A673 (cell line): ENCODE results near the gene POF1B.

Experiments
- EZH2 ChIP-seq: fragments of 200-600 bp; sonication (generic); IDR thresholded peaks from 2 replicates; pipeline ENCODE4 v1.6.1; 2017; ENCODE audit warnings: borderline replicate concordance, low read depth, mild to moderate bottlenecking, mixed read lengths, antibody characterized with exemption, low read length; ENCODE audit not compliant: poor library complexity, severe bottlenecking
- TF ChIP-seq, protein P1 (sequence below): fragments of 300-800, 200-600 bp; sonication (generic); conservative IDR thresholded peaks from 2 replicates; pipeline ENCODE4 v1.5.1; 2017; ENCODE audit warnings: low read depth, mild to moderate bottlenecking, antibody characterized with exemption, low read length, moderate library complexity, mixed read lengths

DNA sequence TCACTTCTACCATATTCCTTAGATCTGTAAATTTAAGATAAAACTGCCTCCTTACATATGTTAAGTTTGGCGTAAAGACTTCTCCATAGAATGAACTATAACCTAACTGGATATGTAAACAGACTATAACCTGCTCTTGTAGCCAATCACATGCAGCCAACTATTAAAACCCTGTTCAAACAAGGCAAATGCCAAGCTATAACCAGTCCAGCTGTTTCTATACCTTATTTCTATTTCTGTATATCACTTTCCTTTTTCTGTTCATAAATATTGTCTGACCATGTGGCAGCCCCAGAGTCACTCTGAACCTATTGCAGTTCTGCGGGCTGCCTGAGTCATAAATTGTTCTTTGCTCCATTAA lies 12.4 kb upstream of the POF1B start:
- TF ChIP-seq, protein P1, sequence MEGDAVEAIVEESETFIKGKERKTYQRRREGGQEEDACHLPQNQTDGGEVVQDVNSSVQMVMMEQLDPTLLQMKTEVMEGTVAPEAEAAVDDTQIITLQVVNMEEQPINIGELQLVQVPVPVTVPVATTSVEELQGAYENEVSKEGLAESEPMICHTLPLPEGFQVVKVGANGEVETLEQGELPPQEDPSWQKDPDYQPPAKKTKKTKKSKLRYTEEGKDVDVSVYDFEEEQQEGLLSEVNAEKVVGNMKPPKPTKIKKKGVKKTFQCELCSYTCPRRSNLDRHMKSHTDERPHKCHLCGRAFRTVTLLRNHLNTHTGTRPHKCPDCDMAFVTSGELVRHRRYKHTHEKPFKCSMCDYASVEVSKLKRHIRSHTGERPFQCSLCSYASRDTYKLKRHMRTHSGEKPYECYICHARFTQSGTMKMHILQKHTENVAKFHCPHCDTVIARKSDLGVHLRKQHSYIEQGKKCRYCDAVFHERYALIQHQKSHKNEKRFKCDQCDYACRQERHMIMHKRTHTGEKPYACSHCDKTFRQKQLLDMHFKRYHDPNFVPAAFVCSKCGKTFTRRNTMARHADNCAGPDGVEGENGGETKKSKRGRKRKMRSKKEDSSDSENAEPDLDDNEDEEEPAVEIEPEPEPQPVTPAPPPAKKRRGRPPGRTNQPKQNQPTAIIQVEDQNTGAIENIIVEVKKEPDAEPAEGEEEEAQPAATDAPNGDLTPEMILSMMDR: no peak
- TF ChIP-seq EZH2: no peak
